GM12801 (cell line): ENCODE results near the gene ZNF41.

Source experiments
- CTCF ChIP-seq: IDR thresholded peaks from one replicate; pipeline ENCODE4 v1.5.1; 2011; ENCODE audit warnings: control low read depth; ENCODE audit not compliant: insufficient read length; ENCODE audit errors: extremely low read depth

ZNF41 gene

DNA sequence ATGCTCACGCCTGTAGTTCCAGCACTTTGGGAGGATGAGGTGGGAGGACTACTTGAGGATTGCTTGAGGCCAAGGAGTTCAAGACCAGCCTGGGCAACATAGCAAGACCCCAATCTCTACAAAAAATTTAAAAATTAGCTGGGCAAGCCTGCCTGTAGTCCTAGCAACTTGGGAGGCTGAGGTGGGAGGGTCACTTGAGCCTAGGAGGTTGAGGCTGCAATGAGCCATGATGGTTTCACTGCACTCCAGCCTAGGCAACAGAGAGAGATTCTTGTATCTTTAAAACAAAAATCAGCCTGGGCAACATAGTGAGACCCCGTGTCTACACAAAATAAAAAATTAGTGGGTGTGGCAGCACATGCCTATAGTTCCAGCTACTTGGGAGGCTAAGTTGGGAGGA is 1.9 kb downstream of the ZNF41 start:
- no peak for TF ChIP-seq CTCF

- no peak for TF ChIP-seq CTCF
Observed at GRCh38 chrX:47480576-47480975, 2.4 kb downstream of the ZNF41 start.

- no peak for TF ChIP-seq CTCF
Observed at GRCh38 chrX:47475476-47475875, 7.5 kb downstream of the ZNF41 start.

DNA sequence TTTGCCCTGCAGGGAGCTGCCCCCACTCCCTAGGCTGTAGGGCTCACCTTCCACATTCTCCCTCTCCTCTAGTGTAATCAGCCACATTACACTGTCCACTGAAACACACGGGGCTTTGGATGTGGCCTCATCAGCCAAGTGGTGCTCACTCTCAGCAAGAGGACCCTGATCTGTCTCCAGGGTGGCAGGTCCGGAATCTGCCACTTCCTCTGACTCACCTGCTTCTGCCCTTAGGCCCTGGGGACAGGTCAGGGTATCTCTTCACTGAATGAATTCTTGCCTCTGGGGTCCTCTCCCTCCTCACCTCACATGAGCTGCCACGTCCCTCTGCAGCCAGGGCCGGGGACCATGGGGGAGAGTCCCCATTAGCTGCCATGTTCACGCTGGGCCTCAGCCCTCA is 15.9 kb downstream of the ZNF41 start:
- no peak for TF ChIP-seq CTCF

GRCh38 chrX:47460561-47460960 is 22.5 kb downstream of the ZNF41 start:
- no peak for TF ChIP-seq CTCF

- no peak for TF ChIP-seq CTCF
Observed at GRCh38 chrX:47458528-47458927, 24.5 kb downstream of the ZNF41 start.

GRCh38 chrX:47456080-47456479 is 26.9 kb downstream of the ZNF41 start:
- TF ChIP-seq CTCF = no peak

- no peak for TF ChIP-seq CTCF
Observed at GRCh38 chrX:47452112-47452511, 30.9 kb downstream of the ZNF41 start.
